ENCODE results near the gene SLC22A23.
A peak's percentile ranks its signal among the peaks of the same experiment; 100 is the strongest.

SLC22A23 gene

DNA sequence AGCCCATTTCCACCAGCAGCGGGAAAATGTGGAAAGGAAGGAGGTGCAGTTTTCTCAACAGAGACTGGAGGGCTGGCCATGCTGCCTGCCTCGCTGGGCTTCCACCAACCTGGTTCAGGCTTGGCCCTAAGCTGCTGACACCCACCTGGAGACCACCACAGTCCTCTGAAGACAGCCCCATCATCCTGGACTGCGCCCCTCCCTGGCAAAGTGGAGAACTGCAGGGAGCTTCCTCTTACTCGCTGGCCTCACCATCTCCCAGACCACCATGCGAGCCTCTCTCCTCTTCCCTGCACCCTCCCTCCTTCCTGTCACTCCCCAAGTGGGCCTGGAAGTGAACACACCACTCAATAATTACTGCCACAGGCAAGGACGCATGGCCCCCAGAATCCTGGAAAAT lies 126.7 kb downstream of the SLC22A23 start:
- no peak for DNase-seq

DNA sequence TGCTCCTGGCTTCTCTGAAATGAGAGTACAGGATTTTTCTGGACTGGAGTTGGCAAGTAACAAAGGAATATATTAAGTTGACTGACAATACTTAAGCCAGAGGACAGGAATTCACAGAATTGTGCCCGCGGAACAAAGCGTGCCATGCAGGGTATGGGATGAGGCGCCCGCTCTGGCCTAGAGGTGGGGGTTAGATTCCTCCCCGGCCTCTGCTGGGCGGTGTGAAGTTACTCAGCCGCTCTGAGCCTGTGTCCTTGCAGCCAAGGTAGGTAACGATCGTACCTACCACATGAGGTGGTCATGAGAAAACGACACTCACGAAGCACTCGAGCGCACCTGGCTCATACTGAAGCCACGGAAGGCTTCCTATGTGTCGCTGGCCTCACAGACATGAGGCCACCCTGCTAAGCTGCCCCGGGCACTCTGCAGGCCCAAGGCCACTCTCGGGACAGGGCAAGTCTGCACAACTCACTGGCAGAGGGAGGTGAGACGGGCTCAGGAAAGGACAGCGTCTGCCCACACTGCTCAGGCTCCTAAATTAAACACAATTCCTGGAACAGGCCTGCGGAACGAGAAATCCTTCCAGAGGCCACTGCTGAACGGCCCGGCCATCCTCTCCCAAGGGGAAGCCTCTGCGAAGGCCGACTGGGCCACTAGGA lies 127.3 kb downstream of the SLC22A23 start:
- no peak for DNase-seq

DNA sequence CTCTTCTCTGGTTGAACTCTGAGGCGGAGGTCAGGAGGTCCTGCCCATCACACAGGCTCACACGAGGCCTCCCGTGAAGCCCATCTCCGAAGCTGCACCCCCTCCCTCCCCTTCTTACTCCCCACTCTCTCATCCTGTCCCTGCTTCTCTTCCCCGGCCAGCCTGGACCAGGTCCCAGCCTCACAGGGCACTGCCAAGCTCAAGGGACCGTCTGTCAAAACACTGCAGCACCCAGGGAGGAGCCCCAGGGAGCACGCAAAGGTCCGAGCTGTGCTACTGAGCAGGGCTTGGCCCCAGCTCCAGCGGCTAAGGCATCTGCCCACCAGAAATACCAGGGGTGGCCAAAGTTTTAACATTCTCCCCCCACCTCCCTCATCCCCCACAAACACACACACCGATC lies 128.1 kb downstream of the SLC22A23 start:
- no peak for DNase-seq

DNA sequence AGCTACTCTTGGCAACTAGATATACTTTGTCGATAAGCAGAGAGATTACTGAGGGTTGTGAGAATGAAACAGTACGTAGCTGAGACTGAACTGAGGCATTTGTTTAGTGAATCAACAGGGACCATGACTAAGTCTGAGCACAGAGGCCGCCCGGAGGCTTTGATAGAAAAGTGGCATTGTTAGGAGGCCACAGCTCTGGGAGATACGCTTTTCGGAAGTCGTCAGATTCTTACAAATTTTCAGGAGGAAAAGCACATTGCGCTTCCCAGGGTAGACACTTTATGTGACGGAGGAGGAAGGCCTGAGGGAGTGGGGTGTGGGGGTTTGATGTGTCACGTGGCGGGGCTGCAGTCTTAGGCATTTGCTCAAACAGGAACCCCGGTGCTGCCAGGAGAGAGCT lies 128.7 kb downstream of the SLC22A23 start:
- no peak for DNase-seq

DNA sequence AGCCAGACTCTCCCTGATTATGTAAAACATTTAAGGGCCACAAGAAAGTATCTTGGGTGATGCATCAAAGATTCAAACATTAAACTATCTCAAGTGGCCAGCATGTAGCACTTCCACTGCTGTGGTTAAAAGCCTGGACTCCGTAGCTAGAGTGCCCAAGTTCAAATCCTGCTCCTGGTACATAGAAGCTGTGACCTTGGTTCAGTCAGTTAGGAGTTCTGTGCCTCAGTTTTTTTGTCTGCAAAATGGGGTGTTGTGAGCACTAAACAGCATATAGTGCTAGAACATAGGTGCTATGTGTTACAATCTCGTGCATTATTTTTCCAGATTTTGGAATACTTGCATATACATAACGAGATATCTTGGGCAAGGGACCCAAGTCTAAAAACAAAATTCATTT lies 129.4 kb downstream of the SLC22A23 start:
- DNase-seq = no peak

DNA sequence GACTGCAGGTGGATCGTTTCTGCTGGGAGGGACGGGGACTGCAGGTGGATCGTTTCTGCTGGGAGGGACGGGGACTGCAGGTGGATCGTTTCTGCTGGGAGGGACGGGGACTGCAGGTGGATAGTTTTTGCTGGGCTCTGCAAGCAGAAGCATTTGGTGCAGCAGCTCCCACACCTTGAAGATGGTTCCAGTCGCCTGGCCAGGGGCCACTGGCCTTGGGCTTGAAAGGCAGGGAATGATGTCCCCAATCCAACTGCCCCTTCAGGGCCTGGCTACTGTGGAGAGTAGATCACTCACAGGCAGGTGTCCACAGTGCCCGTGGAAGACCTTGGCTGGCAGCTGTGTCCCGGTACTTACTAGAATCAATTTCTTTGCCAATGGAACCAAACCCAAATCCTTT lies 129.9 kb downstream of the SLC22A23 start:
- no peak for DNase-seq

DNA sequence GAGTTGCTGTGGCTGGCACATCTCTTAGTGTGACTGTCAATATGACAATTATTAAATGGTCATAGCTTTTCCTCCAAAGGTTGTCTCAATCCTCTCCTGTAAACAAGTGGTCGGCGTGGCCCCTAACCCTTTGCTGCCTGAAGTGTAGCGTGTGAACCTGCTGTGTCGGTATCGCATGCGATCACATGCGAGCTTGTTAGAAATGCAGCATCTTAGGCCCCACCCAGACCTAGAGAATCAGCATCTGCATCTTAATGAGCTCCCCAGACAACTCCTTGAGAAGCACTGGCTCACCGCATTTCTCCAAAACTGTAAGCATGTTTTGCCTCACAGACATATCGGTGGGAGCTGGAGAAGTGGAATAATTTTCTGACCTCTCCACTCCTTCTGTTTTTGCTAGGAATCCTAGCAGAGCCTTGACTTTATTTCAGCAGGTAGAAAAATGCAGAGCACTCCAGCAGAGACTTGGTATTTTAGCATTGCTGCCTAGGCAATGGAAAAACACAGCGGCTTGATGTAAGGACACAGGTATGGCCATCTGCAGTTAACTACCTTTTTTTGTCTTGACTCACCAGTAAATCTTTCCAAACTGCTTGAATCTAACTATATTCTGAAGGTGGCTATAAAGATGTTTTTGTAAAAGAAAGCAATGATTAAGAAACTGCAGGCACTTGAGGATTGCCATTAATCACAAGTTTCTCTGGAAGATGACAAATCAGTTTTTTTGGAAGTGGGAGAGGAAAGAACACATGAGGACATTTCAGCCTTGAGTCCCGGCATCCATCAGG lies 130.5 kb downstream of the SLC22A23 start:
- DNase-seq = no peak

DNA sequence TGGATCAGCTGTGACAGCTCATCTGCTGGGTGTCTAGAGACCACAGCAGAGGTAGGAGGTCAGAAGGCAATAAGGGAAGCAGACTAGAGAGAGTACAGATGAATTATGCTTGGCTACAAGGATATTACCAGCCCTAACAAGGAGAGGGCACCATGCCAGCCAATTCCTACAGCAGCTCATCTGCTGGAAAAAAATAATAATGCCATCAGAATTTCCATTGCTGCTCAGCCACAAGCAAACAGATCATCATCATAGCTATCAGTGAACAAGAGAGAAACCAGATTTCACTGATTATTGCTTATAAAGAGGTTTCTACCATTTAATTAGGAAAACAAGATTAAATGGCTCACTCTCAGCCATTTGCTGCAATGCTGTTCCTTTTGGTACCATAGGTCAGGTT lies 131.6 kb downstream of the SLC22A23 start:
- DNase-seq = no peak

DNA sequence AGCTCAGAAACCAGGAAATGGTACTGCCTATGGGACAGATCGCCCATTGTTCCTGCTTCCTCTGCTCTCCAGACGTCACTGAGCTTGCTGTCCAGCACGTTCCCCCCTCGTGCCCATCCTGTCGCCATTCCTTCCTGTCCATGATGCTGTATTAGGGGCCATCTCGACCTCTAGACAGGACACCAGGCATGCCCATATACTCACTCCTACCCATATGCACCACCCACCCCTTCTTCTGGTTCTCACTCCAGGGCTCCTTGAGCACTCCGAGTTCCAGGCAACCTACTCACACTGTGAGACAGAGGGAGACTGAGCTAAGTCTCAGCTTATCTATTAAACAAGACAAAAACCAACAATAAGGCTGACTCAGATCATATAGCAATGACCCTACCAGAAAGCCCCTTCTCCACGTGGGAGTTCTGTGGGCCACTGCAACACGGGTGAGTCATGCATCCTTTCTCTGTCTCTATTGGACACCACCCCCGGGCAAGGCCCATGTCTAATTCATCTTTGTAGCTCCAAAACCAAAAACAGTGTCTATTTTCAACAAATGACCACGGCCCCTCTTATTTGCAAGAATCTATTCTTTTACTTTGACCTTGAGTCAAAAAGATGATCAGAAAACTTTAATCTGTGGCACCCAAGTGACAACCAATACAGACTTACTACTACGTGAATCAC lies 132.4 kb downstream of the SLC22A23 start:
- no peak for DNase-seq

DNA sequence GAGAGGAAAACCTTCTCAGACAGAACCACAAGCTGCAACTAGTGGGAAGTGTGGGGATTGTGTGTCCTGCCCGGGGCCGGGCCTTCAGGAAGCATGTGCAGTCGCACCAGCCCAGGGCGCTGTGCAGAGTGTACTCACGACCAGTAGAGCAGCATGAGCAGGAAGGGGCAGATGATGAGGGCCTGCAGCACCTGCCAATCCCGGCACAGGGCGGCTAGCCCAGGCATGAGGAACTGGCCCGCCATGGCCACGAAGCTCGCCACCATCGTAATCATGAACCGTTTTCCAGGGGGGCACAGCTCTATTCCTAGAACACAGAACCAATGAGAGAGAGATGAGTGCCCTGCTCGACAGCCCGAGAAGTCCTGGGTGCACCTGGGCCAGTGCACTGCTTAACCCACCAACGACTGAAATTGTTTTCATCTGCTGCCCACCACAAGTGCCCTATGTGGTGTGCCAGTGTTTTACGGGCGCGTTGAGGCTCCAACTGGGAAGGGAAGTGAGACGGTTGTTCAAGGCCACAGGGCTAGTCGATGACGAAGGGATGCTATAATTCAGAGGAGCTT lies 133.1 kb downstream of the SLC22A23 start:
- DNase-seq = no peak

DNA sequence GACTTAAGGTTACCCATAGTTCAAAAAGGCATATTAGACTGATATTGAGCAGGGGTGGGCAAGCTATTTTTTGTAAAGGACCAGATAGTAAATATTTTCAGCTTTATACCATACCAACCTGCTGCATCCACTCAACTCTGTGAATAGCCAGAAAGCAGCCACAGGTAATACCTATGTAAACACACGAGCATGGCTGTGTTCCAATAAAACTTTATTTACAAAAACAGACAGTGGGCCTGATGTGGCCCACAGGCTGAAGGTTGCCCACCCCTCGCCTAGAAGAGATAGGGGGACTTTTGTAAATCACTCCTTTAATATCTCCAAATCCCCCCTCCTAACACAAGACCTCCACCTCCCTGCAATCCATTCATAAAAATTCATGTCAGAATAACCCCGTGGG lies 133.7 kb downstream of the SLC22A23 start:
- no peak for DNase-seq

DNA sequence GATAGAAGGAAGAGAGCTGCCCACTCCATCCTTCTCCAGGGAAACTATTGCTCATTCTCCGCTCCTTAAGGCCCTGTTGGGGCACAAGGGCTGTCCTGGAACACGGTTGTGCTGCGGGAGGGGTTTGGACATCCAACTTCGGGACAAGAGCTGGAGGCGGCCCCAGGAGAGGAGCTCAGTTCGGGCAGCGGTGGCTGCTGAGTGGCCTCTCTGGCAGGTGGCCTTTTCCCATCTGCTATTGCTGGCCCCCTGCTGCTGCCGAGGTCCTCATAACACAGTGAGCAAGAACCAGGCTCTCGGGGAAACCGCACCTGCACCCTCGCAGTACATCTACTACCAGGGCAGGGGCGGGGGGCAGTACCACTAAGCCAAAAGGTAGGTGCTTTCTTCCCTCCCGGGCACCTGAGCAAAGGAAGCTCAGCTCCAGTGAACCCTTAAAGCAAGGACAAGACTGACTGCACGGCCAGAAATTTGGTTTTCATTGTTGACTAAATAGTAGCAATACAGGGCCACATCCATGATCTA lies 134.4 kb downstream of the SLC22A23 start:
- peak; percentile 43 for DNase-seq

DNA sequence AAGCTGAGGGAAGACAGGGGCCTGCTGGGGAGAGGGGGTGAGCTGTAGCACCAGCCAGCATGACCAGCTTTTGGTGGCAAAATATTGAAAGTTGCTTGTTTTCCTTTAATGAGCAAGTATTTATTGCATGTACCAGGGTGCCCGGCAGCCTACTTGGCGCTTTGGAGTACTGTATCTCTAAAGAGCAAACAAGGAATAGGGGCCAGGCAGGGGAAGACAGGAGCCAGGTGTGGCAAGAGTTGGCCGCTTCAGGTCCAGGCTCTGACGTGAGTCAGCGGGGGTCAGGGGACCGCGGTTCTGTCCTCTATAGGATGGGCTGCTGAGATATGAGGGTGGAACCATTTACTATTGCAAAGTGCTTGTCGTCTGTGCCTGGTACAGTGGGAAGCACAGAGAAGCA lies 135.0 kb downstream of the SLC22A23 start:
- no peak for DNase-seq

DNA sequence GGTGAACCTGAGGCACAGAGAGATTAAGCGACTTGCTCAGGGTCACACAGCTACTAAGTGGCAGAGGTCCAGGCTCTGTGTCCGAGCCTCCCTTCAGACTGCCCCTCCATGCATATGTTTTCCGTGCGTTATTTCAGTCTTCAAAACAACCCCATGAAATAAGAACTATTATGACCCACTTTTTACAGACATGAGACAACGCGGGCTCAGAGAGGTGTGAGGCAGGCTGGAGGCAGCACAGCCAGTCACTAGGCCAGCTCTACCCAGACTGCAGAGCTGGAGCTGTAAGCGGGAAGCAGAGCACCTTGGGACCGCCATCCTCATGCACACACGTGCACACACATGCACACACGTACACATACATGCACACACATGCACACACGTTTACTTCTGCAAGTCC lies 135.8 kb downstream of the SLC22A23 start:
- DNase-seq = no peak

DNA sequence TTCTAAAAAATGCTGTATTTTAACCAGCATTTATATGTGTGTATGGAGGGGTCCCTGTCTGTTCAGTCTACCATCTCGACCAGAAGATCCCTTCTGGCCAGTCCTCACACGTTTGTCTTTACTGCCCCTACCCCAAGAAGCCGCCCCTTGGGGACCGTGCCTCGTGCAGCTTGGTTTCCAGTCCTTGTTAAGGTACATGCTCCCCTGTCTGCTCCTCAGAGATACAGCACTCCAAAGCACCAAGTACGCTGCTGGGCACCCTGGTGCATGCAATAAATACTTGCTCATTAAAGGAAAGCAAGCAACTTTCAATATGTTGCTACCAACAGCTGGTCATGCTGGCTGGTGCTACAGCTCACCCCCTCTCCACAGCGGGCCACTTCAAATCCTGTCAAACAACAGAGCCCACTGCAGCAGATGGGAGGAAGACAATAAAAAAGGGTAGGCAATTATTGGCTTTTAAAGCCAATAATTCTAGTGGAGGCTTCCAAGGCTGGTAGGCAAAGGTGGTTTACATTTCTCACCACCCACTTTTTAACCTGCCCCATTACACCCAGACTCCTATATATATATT lies 136.5 kb downstream of the SLC22A23 start:
- peak; percentile 92 for DNase-seq

DNA sequence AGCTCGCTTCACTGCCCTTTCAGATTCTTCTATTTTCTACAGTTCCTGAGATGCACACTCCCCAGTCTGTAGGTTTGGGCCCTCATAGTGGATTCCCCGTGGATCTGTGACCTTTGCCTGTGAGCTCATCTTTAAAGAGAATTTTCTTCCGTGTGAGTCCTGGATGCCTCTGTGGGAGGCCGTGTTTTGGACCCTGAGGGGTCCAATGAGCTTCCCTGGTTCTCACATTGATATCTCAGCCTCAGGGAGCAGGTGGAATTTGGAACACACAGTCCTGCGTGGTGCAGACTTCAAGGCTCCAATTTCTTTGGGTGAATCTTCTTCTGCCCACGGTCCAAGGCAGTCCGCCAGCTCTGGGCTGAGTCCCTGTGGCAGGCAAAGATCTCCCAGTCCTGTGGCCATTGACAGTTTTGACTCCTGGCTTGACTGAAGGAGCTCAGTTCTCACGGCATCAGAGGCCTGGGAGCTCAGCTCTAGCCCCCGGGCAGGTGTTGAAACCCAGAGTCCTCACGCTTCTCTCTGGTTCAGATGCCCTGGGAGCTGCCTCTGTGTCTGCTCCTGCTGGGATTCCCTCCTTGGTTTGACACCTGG lies 137.1 kb downstream of the SLC22A23 start:
- DNase-seq = no peak

DNA sequence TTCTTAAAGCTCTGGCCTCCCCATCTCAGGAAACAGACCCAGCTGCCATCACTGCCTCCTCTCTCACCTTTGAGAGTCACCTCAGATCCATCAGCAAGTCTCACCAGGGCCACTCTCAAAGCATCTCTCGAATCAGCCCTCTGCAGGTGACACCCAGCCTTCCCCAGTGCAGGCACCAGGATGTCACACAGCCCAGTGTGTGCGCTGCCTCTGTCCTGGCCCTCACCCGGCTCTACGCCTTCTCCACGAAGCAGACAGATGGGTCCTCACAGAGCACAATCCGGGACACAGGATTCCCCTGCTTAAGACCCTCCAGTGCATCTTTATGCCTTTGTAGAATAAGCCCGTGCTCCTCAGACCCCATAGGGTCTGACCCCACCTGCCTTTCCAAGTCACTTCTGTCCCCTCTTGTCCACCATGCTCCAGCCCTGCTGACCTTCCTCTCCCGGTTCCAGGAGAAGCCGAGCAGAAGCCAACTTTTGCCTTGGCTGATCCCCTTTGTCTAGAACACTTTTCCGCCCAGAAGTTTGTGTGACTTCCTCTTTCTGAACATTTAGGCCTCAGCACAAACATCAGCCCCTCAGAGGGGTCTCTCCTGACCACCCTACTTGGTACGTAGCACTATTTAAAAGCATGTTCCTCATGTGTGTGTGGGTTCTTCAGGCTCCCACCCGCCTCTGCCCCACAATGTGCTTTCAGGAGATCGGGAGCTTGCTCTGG lies 137.9 kb downstream of the SLC22A23 start:
- no peak for DNase-seq

DNA sequence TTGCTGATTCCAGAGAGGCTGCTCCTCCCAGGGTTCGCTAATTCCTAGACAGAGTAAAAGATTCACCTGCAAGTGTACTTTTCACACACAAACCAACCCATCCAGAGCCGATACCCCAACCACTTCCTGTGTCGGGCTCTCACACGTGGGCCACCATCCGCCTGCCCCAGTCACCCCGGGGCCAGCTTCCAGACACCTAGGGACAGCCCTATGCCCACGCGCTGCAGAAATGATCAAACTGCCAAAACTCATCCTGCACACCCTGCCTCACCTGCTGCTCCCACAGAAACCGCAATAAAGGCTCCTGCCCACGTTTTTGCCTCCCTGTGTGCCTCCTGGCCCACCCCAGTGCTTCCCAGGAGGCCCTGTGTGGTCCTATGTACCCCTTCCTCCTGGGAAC lies 138.6 kb downstream of the SLC22A23 start:
- DNase-seq = no peak

DNA sequence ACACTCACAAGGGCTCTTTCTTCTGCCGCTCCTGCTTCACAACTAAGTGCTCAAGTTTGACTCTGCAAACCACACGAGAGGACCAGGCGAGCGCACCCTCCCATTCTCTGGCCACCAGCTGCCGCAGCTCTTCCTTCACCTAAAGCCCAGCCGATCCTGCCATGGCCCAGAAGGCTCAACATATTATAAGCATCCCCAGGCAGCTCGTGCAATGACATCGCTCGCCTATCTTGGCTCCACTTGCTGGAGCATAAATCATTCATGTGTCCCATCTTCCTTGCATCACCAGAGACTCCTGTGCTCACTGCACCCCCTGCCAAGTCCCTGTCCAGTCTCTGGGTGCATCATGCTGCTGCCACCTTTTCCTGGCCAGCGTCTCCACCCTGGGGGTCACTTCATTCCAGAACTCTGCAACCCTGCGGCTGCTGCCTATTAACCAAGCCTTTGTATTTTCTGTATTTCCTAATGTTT lies 139.1 kb downstream of the SLC22A23 start:
- DNase-seq = no peak

DNA sequence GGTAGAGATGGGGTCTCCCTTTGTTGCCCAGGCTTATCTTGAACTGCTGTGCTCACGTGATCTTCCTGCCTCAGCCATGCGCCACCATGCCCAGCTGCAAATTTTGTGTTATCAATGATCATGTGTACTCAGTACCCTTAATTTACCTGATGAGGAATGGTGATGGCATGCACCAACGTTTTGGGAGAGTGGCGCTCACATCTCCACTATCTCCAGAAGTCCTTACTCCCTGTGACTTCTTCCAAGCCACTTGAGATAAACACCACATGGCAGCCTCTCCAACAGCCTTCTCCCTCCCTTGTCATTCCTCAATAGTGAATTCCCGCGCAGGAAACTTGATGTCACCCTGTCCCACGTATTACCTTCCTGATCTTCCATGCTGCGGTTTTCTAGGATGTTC lies 140.0 kb downstream of the SLC22A23 start:
- no peak for DNase-seq

DNA sequence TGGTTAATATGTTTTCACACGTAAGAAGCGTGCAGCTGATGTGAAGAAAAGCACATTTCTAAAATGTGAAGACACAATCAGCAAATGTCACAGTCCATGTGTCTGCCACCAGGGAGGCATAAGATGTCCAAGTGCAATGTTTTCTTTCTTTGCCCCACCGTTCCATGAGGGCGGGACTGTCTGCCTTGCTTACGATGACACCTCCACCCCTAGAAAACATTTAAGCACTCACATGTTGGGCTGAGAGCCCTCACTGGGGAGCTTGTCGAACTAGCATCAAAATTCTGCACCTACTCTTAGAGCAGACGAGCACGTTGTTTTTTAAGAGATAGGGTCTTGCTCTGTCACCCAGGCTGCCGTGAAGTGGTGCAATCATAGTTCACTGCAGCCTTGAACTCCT lies 140.5 kb downstream of the SLC22A23 start:
- DNase-seq = no peak

DNA sequence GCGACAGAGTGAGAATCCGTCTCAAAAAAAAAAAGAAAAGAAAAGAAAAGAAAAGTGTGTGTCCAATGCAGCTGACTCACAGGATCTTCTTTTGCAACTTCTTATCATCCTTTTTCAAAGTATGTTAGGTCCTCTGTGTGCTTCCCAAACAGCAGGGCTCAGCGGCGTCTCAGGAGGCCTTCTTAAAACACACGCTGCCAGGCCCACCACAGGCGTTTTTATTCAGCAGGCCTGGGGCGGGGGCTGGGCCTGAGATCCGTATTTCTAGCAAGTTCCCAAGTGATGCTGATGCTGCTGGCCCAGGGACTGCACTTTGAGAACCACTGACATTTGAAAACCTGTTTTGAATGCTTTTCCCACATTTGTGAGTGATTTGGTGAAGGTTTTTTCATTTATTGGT lies 141.0 kb downstream of the SLC22A23 start:
- DNase-seq = no peak
